Umbilical cord (tissue), 2 donors: ENCODE measurements around the gene SLC16A10. TPM values are rescaled to one million over a fixed set of nuclear protein-coding genes. Genes with fewer than 3 reads are reported as not detected.
A peak's percentile ranks its signal among the peaks of the same experiment; 100 is the strongest.
"Not testable (repeated sequence)": the region's sequence is repeated elsewhere in the genome, so short reads cannot be mapped to it uniquely, and the experiment has no call there.

ENCODE experiments used
- DNase-seq: peaks from one replicate; pipeline ENCODE4 v3.0.0-alpha.2; 2015; ENCODE audit warnings: low spot score
- total RNA-seq: library from RNA; depleted of rRNA; stranded (reverse); fragments of >200 nt; gene quantifications from one replicate; pipeline ENCODE4 v1.2.3, GENCODE V29; 2014; ENCODE audit warnings: low replicate concordance; ENCODE audit not compliant: insufficient read depth

The SLC16A10 gene
- total RNA-seq, 1 donor from 2014 or later = 36.8 TPM

- DNase-seq = peak; percentile 92
Observed at GRCh38 chr6:111184827-111185532, 97.7 kb downstream of the SLC16A10 start.

DNA sequence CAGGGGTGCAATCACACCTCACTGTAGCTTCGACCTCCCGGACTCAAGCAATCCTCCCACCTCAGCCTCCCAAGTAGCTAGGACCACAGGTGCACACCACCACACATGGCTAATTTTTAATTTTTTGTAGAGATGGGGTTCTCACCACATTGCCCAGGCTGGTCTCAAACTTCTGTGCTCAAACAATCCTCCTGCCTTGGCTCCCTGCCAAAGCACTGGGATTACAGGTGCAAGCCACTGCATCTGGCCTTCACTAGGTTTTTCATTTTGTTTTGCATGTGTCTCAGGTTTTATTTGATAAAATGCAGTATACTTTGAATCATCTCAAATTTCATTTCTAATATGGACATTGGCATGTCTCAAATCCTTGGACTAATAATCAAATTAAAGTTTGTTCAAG, 98.7 kb downstream of the SLC16A10 start:
- no peak for DNase-seq

GRCh38 chr6:111187874-111188273, 100.6 kb downstream of the SLC16A10 start:
- DNase-seq = no peak

GRCh38 chr6:111189666-111190210, 102.4 kb downstream of the SLC16A10 start:
- not testable (repeated sequence) for DNase-seq

DNA sequence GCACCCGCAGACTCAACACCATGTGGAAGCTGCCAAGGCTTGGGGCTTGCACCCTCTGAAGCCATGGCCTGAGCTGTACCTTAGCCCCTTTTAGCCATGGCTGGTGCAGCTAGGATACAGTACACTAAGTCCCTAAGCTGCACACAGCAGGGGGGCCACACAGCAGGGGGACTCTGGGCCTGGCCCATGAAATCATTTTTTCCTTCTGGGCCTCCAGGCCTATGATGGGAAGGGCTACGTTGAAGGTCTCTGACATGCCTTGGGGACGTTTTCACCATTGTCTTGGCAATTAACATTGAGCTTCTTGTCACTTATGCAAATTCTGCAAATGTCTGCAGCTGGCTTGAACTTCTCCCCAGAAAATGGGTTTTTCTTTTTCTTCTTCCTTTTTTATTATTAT, 103.3 kb downstream of the SLC16A10 start:
- no peak for DNase-seq

DNA sequence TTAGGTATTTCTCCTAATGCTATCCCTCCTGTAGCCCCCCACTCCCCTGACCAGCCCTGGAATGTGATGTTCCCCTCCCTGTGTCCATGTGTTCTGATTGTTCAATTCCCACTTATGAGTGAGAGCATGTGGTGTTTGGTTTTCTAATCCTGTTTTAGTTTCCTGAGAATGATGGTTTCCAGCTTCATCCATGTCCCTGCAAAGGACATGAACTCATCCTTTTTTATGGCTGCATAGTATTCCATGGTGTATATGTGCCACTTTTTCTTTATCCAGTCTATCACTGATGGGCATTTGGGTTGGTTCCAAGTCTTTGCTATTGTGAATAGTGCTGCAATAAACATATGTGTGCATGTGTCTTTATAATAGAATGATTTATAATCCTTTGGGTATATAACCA, 103.8 kb downstream of the SLC16A10 start:
- DNase-seq = not testable (repeated sequence)

- DNase-seq = no peak
Observed at GRCh38 chr6:111192911-111193555, 105.7 kb downstream of the SLC16A10 start.

DNA sequence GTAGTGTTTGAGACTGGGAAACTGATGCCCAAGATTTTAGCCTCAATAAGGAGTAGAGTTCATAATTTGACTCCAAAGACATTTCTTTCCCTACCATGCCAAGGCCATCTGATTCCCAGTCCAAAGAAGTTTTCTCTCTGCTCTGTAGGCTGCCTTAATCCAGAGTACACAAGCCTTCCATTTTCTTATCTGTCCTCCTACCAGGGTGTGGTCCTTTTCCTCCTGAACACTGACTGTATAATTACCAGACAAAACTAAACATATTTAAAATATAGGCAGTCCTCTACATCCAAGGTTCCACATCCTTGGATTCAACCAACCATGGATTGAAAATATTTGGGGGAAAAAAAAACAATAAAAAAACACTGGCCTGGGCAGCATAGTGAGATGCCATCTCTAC, 108.4 kb downstream of the SLC16A10 start:
- peak; percentile 23 for DNase-seq

- no peak for DNase-seq
Observed at GRCh38 chr6:111198841-111199240, 111.5 kb downstream of the SLC16A10 start.

- no peak for DNase-seq
Observed at GRCh38 chr6:111199935-111200334, 112.6 kb downstream of the SLC16A10 start.

GRCh38 chr6:111200350-111201243, 113.3 kb downstream of the SLC16A10 start:
- DNase-seq = peak; percentile 5

DNA sequence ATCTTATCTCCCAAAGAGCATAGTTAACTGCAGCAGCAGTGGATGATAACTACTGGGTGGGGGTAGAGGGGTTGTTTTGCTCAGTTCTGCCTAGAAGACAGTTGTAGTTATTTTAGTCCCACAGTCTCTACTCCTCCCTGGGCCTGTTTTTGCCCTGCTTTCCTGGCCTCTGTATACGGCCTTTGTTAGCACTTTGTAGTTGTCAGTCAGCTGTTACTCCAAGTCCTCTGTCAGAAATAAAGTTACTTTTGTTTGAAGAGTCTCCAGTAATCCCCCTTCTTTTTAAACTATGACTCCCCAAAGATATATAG, 113.9 kb downstream of the SLC16A10 start:
- peak; percentile 3 for DNase-seq

DNA sequence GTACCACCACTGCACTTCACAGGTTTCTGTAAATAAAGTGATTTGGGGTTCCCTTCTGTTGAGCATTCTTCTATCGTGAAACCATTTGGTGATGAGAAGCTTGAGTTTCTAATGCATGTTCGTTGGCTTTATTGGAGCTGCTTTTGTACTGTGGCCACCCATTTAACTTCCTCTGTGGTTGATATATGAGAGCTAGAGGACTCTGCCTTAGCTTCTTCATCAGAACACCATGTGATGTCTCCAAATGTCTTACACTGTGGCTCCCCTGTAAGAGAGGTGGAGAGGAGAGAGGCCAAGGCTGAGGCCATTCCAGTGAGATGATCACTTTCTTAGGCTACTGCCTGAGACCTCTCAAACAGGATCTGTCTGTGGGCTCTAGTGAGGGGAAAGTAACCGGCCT, 114.5 kb downstream of the SLC16A10 start:
- no peak for DNase-seq

- not testable (repeated sequence) for DNase-seq
Observed at GRCh38 chr6:111203539-111203938, 116.2 kb downstream of the SLC16A10 start.

GRCh38 chr6:111204305-111204704, 117.0 kb downstream of the SLC16A10 start:
- DNase-seq = peak; percentile 11

DNA sequence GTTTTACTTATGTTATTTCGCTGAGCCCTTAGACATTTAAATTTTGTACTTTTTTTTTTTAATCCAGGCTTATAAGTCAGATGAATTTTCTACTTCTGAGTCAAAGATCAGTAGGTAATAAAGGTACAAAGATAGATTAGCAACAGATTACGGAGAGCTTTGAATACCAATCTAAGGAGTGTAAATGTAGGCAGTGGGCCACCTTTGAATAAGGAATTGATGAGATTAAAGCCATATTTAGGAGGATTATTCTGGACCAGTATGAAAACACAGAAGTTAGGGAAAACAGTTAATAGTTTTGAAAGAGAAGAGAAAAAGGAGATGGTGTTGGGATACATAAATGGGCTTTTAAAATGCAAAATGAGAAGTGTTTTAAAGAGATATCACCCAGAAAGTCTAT, 117.6 kb downstream of the SLC16A10 start:
- DNase-seq = no peak

GRCh38 chr6:111205502-111205901, 118.2 kb downstream of the SLC16A10 start:
- DNase-seq = no peak

DNA sequence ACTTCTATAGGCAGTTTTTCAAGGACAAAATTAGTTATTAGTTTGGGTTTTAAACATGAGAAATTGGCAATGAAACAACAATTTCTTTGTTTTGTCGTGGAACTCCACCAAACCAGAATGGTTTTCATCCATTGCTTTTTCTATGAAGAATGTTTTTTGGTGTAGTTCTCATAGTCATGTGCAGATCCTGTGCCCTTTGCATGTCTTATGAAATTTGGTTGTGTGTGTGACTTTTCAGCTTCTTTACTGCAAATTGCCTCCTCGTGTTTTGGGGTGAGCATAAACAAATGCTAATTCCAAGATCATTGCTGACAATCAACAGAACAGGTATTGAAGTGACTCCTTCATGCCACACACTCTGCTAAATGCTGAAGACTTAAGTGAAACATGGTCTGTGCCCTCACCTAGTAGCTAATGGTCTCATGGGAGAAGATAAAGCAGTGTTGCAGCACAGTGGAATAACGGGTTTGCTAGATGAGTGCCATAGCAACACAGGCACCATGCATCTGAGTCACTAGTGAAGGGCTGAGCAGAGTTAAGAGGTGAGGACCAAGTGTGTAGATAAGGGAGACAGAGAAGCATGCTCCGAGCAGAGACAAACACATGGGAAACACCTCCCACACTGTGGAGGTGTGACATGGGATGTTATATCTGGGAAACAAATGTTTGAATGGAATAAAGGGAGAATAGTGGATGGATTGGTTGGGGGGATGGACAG, 120.0 kb downstream of the SLC16A10 start:
- no peak for DNase-seq

DNA sequence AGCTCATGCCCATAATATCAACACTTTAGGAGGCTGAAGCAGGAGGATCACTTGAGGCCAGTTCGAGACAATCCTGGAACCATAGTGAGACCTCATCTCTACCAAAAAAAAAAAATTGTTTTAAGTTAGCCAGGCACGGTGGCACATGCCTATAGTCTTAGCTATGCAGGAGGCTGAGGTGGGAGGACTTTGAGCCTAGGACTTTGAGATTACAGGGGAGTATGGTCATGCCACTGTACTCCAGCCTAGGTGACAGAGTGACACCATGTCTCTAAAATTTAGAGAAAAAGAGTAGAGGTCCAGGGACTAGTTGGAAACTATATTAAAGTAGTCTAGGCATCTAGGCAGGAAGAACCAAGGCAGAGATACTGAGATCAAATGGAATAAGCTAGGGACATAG, 121.6 kb downstream of the SLC16A10 start:
- DNase-seq = no peak

DNA sequence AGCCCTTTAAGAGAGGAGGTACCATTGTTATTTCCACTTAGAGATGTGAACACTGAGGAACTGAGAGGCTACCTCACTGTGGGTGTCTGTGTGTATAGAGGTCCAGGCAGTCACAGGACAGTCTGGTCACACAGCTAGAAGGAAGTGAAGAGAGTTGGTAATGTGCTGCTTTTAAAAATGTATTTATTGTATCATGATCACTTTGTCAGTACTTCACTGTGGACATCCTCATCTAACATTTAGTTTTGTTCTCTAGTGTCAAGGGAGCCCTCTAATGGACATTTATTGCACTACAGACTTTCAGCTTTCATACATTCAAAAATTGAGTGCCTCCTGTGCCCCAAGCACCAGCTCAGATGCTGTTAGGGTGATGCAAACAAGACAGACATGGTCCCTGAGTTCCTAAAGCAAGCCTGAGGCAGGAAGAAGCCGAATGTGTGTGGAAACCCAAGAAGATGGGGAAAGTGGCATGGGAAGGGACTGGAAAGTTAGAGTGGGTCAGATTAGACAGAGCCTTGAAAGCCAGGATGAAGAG, 123.0 kb downstream of the SLC16A10 start:
- peak; percentile 74 for DNase-seq

DNA sequence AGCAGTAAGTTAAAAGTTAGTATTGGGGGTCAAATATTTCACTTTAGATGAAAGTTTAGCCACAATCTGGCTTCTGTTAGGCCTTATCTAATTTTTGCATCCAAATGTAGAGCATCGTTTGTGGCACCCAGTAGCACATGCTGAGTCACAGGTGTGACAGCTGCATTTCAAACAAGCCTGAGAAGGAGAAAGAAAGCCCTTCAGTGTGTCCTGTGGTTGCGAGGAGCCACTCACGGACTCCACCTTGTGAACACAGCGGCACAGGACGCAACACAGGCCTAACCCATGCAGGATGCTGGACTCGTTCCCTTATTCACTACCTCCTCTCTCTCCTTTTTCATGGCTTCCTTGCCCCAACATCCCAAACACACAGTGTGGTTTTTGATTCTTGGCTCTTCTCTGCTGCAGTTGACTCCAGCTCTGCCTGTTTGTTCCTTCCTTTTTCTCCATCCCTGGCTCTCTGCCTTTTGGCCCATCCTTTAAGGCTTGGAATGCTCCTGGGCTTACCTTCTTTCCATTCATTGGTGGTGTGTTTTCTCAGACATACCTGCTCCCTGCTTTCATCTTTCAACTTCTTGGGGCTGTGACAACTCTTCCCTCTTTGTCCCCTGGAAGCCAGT, 124.2 kb downstream of the SLC16A10 start:
- DNase-seq = no peak
